CD4-positive, alpha-beta memory T cell (primary cell): Measurements from ENCODE around the gene ZXDB. TPM values are rescaled to one million over a fixed set of nuclear protein-coding genes. Genes with fewer than 3 reads are reported as not detected.
A peak's percentile ranks its signal among the peaks of the same experiment; 100 is the strongest.
"Not testable (repeated sequence)": the region's sequence is repeated elsewhere in the genome, so short reads cannot be mapped to it uniquely, and the experiment has no call there.

Source experiments
- CTCF ChIA-PET: fragments of 350-600 bp; sonication (Branson Sonifier 250); formaldehyde crosslinking; loops from one replicate; lab custom pipeline; 2021; ENCODE audit warnings: inconsistent platforms; ENCODE audit not compliant: partially characterized antibody; lab: Charles Lee
- POLR2A ChIA-PET: fragments of 350-600 bp; sonication (Branson Sonifier 250); formaldehyde crosslinking; loops from one replicate; lab custom pipeline; 2021; ENCODE audit not compliant: partially characterized antibody; lab: Charles Lee
- DNase-seq, 5 donors: peaks; one replicate each; pipeline versions ENCODE4 v3.0.0 to v3.0.0-alpha.2; 2020 to 2022; ENCODE audit warnings: mixed read lengths in 1 of 5
- H3K27ac ChIP-seq: one replicate; pipeline ENCODE4 v1.7.0; 2013; ENCODE audit warnings: low read depth, low read length
- H3K27me3 ChIP-seq: 2 replicates; pipeline ENCODE4 v1.7.0; 2013; ENCODE audit warnings: mild to moderate bottlenecking, low read length, moderate library complexity; ENCODE audit not compliant: insufficient read depth
- H3K36me3 ChIP-seq: 2 replicates; pipeline ENCODE4 v1.7.0; 2013; ENCODE audit warnings: mild to moderate bottlenecking, low read length, moderate library complexity; ENCODE audit not compliant: insufficient read depth
- H3K4me1 ChIP-seq: 2 replicates; pipeline ENCODE4 v1.7.0; 2013; ENCODE audit warnings: mild to moderate bottlenecking, low read length, moderate library complexity; ENCODE audit not compliant: insufficient read depth
- H3K4me3 ChIP-seq, 2 donors: one replicate each; pipeline ENCODE4 v1.7.0; 2013; ENCODE audit warnings: low read length in 2 of 2, mild to moderate bottlenecking in 1 of 2
- H3K9me3 ChIP-seq, 2 donors: one replicate each; pipeline ENCODE4 v1.7.0; 2013; ENCODE audit warnings: low read length in 2 of 2, control low read depth in 1 of 2; ENCODE audit not compliant: control insufficient read depth in 1 of 2
- H3K27ac Mint-ChIP-seq, 7 donors: one replicate each; pipeline ENCODE4 v1.8.0; 2020 to 2021; ENCODE audit warnings: mixed read lengths in 7 of 7, mild to moderate bottlenecking in 6 of 7, inconsistent platforms in 3 of 7, moderate library complexity in 3 of 7
- H3K27me3 Mint-ChIP-seq, 2 donors: one replicate each; pipeline ENCODE4 v1.8.0; 2020 to 2021; ENCODE audit warnings: mixed read lengths in 2 of 2
- H3K36me3 Mint-ChIP-seq, 2 donors: one replicate each; pipeline ENCODE4 v1.8.0; 2020 to 2021; ENCODE audit warnings: mixed read lengths in 2 of 2, inconsistent platforms in 1 of 2, mild to moderate bottlenecking in 1 of 2
- H3K4me1 Mint-ChIP-seq, 4 donors: one replicate each; pipeline ENCODE4 v1.8.0; 2020 to 2021; ENCODE audit warnings: mixed read lengths in 4 of 4, mild to moderate bottlenecking in 1 of 4
- H3K4me3 Mint-ChIP-seq, 8 donors: one replicate each; pipeline ENCODE4 v1.8.0; 2020 to 2021; ENCODE audit warnings: mixed read lengths in 8 of 8, mild to moderate bottlenecking in 7 of 8, moderate library complexity in 6 of 8, inconsistent platforms in 3 of 8
- H3K9me3 Mint-ChIP-seq, 8 donors: one replicate each; pipeline ENCODE4 v1.8.0; 2020 to 2021; ENCODE audit warnings: mixed read lengths in 8 of 8, mild to moderate bottlenecking in 5 of 8, inconsistent platforms in 3 of 8, moderate library complexity in 1 of 8
- intact Hi-C: fragments of 100-400 bp; cut with micrococcal nuclease; formaldehyde crosslinking; loops from one replicate; pipeline ENCODE4 v1.15.1; 2023
- polyA plus RNA-seq, 2 donors: library from polyadenylated mRNA; unstranded; fragments of 300-500 nt; fragmentation: Illumina TruSeq; gene quantifications; one replicate each; pipeline ENCODE4 v1.2.3, GENCODE V29; 2021
- total RNA-seq, 2 experiments: library from RNA; stranded (reverse); gene quantifications; one replicate each; pipeline ENCODE4 v1.2.3, GENCODE V29; 2021

Gene ZXDB
- total and polyA plus RNA-seq, 4 experiments from 2014 or later: 2.7 to 15.4 (median 10.8) TPM

DNA sequence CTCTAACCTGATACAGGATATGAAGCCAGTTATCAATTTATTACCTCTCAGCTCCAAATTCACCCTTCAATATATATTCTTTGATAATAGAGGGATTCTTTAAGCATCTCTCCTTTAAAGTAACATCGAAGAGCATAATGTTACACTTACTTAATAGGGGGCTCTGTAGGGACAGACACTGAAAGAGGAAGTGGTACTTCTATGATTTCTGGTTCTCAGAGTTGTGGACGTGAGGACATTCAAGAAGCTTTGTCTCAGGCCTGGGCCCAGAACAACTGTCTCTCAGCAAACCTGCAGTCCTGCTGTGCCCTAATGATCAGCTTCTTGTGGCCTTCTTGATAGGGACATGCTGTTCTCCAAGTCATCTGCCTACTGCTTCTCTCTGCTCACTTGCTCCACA lies 4.2 kb upstream of the ZXDB start:
- Mint-ChIP-seq H3K4me1 (peaks cover 5 to 32% (median 13%) of the 10 kb centered on the region in 4 donors), H3K9me3 (no peaks in the 10 kb centered on the region), H3K27ac (no peak overlapping the region), H3K36me3 (peaks cover 0 to 6% of the 10 kb centered on the region in 2 donors), H3K4me3 (no peak overlapping the region), H3K27me3 (no peaks in the 10 kb centered on the region)
- Histone ChIP-seq H3K36me3 (no peaks in the 10 kb centered on the region), H3K9me3 (no peaks in the 10 kb centered on the region), H3K4me3 (no peak overlapping the region), H3K27ac (no peak overlapping the region), H3K4me1 (peaks cover 9% of the 10 kb centered on the region), H3K27me3 (no peaks in the 10 kb centered on the region)
- POLR2A ChIA-PET: no interaction called here
- DNase-seq: no peak
- CTCF ChIA-PET: no interaction called here
- intact Hi-C loops: no loop called here

GRCh38 chrX:57592160-57592893 lies 516 bp downstream of the ZXDB start:
- peak overlapping the region in 1 of 2 donors; percentile 38 for H3K4me3 ChIP-seq
- peak; percentile 37 to 61 (median 47) for DNase-seq

DNA sequence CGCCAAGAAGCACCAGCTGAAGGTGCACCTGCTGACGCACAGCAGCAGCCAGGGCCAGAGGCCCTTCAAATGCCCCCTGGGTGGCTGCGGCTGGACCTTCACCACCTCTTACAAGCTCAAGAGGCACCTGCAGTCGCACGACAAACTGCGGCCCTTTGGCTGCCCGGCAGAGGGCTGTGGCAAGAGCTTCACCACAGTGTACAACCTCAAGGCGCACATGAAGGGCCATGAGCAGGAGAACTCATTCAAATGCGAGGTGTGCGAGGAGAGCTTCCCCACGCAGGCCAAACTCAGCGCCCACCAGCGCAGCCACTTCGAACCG lies 1.0 kb downstream of the ZXDB start:
- CTCF ChIA-PET, H3K9me3 Mint-ChIP-seq, H3K9me3 ChIP-seq, H3K27me3 ChIP-seq, POLR2A ChIA-PET, H3K36me3 ChIP-seq, H3K27me3 Mint-ChIP-seq: not testable (repeated sequence)
- intact Hi-C loops: loop anchor here (5.0 kb wide), 2 partner anchors 306 to 319 kb away; partner anchors contain the start of genes FAAH2 and ZXDA
- Histone ChIP-seq H3K4me1 (peaks cover 38% of the 10 kb centered on the region), H3K27ac (peak overlapping the region; percentile 50), H3K4me3 (peak overlapping the region in 1 of 2 donors; percentile 38)
- Mint-ChIP-seq H3K4me1 (peaks cover 24 to 60% (median 42%) of the 10 kb centered on the region in 4 donors), H3K36me3 (peaks cover 8 to 25% of the 10 kb centered on the region in 2 donors), H3K4me3 (peak overlapping the region; percentile 60 to 76 (median 68)), H3K27ac (peak overlapping the region in 4 of 7 donors; percentile 53 to 72 (median 65))
- DNase-seq: peak in 1 of 5 donors; percentile 39

More at GRCh38 chrX:57592160-57592893, 516 bp downstream of the ZXDB start:
- H3K9me3 Mint-ChIP-seq, H3K27me3 Mint-ChIP-seq, CTCF ChIA-PET, H3K9me3 ChIP-seq, H3K27me3 ChIP-seq, POLR2A ChIA-PET, H3K36me3 ChIP-seq: not testable (repeated sequence)
- peak overlapping the region in 7 of 8 donors; percentile 39 to 78 (median 65) for H3K4me3 Mint-ChIP-seq
- H3K27ac ChIP-seq: peak overlapping the region; percentile 50
- peaks cover 38% of the 10 kb centered on the region for H3K4me1 ChIP-seq
- H3K4me1 Mint-ChIP-seq: peaks cover 24 to 62% (median 40%) of the 10 kb centered on the region in 4 donors
- H3K36me3 Mint-ChIP-seq: peaks cover 8 to 23% of the 10 kb centered on the region in 2 donors
- H3K27ac Mint-ChIP-seq: peak overlapping the region in 1 of 7 donors; percentile 47
- intact Hi-C loops: loop anchor here (5.0 kb wide), 2 partner anchors 305 to 320 kb away; partner anchors contain the start of genes FAAH2 and ZXDA

DNA sequence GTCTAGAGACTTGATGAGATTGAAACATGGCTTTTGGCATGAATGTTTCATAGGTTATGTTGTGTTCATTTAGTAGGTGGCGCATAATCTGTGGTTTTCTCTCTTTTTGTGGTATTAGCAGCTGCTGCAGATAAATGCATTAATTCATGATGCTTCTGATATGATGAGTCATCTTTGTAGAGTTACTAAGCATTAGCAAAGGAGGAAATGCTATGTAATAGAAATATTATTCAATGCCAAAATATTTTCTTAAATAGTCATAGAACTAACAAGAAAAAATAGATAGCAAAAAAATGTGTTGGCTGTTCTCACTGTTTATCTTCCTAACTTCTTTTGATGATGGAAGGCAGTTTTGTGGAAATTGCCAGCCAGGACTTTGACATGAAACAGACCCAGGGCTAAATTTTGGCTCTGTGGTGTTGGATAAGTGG lies 3.6 kb downstream of the ZXDB start:
- peaks cover 29 to 61% (median 43%) of the 10 kb centered on the region in 4 donors for H3K4me1 Mint-ChIP-seq
- ChIA-PET POLR2A (no interaction called here), CTCF (no interaction called here)
- Histone ChIP-seq H3K27me3 (no peaks in the 10 kb centered on the region), H3K9me3 (no peaks in the 10 kb centered on the region), H3K27ac (no peak overlapping the region), H3K4me1 (peaks cover 43% of the 10 kb centered on the region), H3K36me3 (no peaks in the 10 kb centered on the region), H3K4me3 (peak overlapping the region in 1 of 2 donors; percentile 28)
- H3K36me3 Mint-ChIP-seq: peaks cover 8 to 30% of the 10 kb centered on the region in 2 donors
- peak in 4 of 5 donors; percentile 15 to 30 (median 21) for DNase-seq
- intact Hi-C loops: no loop called here
- H3K27ac Mint-ChIP-seq: peak overlapping the region in 4 of 7 donors; percentile 9 to 80 (median 26)
- H3K4me3 Mint-ChIP-seq: peak overlapping the region; percentile 23 to 85 (median 67)
- no peaks in the 10 kb centered on the region for H3K27me3 Mint-ChIP-seq
- H3K9me3 Mint-ChIP-seq: peaks cover 0 to 2% (median 0%) of the 10 kb centered on the region in 8 donors

GRCh38 chrX:57596109-57596508 lies 4.3 kb downstream of the ZXDB start:
- Histone ChIP-seq H3K27ac (no peak overlapping the region), H3K9me3 (no peaks in the 10 kb centered on the region), H3K27me3 (no peaks in the 10 kb centered on the region), H3K4me1 (peaks cover 38% of the 10 kb centered on the region), H3K36me3 (no peaks in the 10 kb centered on the region), H3K4me3 (peak overlapping the region in 1 of 2 donors; percentile 28)
- peaks cover 0 to 2% (median 0%) of the 10 kb centered on the region in 8 donors for H3K9me3 Mint-ChIP-seq
- intact Hi-C loops: no loop called here
- H3K4me3 Mint-ChIP-seq: peak overlapping the region; percentile 31 to 81 (median 59)
- H3K36me3 Mint-ChIP-seq: peaks cover 8 to 30% of the 10 kb centered on the region in 2 donors
- H3K4me1 Mint-ChIP-seq: peaks cover 25 to 54% (median 39%) of the 10 kb centered on the region in 4 donors
- no peaks in the 10 kb centered on the region for H3K27me3 Mint-ChIP-seq
- DNase-seq: no peak
- ChIA-PET CTCF (no interaction called here), POLR2A (no interaction called here)
- H3K27ac Mint-ChIP-seq: no peak overlapping the region

DNA sequence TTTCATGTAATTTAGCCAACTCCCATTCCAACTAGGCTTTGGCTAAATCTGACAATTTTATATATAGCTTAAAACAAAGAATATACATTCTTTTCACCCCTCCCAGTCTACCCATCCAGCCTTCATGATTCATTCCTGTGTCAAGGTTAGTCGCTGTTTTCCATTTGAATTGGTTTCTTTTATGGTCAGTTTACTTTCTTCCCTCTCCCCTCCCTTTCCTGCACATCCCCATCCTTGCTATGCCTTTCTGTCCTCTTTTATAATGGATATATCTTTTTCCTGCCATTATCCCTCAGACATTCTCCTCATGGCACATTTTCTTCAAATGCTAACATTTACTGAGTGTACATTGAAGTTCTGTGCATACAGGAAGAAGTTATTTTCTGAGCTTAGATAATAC lies 4.7 kb downstream of the ZXDB start:
- Mint-ChIP-seq H3K4me1 (peaks cover 22 to 50% (median 35%) of the 10 kb centered on the region in 4 donors), H3K27ac (peak overlapping the region in 1 of 7 donors; percentile 14)
- no peaks in the 10 kb centered on the region for H3K36me3 ChIP-seq

DNA sequence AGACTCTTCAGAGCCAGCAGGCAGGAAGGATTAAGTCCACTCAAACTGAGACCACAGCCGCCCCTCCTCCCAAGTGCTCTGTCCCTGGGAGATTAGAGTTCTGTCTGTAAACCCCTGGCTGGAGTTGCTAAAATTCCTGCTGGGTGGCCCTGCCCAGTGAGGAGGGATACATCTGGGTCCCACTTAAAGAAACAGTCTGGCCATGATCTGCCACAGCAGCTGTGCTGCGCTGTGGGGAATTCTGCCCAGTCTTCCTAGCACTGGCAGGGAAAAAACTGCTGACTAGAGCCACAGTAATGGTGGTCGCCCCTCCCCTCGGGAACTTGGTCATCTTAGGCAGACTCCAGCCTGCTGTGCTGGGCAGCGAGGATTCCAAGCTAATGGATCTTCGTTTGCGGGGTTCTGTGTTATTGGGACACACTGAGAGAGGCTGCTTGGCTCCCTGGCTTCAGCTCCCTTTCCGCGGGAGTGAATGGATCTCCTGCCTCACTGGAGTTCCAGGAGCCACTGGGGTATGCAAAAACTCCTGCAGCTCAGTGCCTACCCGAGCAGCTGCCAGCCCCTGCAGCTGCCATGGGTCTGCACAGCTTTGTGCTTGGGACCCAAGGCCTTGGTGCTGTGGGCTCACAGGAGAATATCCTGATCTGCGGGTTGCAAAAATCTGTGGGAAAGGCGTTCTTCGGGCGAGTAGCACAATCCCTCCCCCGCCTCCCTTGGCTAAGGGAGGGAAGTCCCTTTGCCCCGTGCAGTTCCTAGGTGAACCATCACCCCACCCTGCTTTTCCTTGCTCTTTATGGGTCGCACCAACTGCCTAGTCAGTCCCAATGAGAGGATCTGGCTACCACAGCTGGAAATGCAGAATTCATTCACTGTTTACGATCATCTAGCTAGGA lies 15.7 kb downstream of the ZXDB start:
- peaks cover 0 to 39% (median 17%) of the 10 kb centered on the region in 8 donors for H3K9me3 Mint-ChIP-seq
- H3K4me3 Mint-ChIP-seq: no peak overlapping the region
- no peak overlapping the region for H3K27ac Mint-ChIP-seq
- H3K27me3 ChIP-seq: no peaks in the 10 kb centered on the region
- H3K4me3 ChIP-seq: no peak overlapping the region
- POLR2A ChIA-PET: no interaction called here
- no peaks in the 10 kb centered on the region for H3K4me1 ChIP-seq
- H3K27me3 Mint-ChIP-seq: no peaks in the 10 kb centered on the region
- intact Hi-C loops: no loop called here
- no peaks in the 10 kb centered on the region for H3K36me3 ChIP-seq
- H3K27ac ChIP-seq: no peak overlapping the region
- H3K36me3 Mint-ChIP-seq: peaks cover 3 to 6% of the 10 kb centered on the region in 2 donors
- H3K9me3 ChIP-seq: no peaks in the 10 kb centered on the region
- peaks cover 0 to 2% (median 0%) of the 10 kb centered on the region in 4 donors for H3K4me1 Mint-ChIP-seq
- CTCF ChIA-PET: no interaction called here
- no peak for DNase-seq

More for the DNA sequence above, 4.7 kb downstream of the ZXDB start:
- H3K4me3 ChIP-seq: peak overlapping the region in 1 of 2 donors; percentile 28
- peaks cover 34% of the 10 kb centered on the region for H3K4me1 ChIP-seq
- ChIA-PET POLR2A (no interaction called here), CTCF (no interaction called here)
- peak overlapping the region; percentile 47 to 81 (median 64) for H3K4me3 Mint-ChIP-seq
- DNase-seq: no peak
- no peaks in the 10 kb centered on the region for H3K27me3 Mint-ChIP-seq
- H3K27ac ChIP-seq: no peak overlapping the region
- no peaks in the 10 kb centered on the region for H3K9me3 ChIP-seq
- no peaks in the 10 kb centered on the region for H3K27me3 ChIP-seq
- intact Hi-C loops: no loop called here
- peaks cover 8 to 26% of the 10 kb centered on the region in 2 donors for H3K36me3 Mint-ChIP-seq
- peaks cover 0 to 2% (median 0%) of the 10 kb centered on the region in 8 donors for H3K9me3 Mint-ChIP-seq
